SJCRH30 (cell line): ENCODE results near the gene PHOSPHO1. TPM values are rescaled to one million over a fixed set of nuclear protein-coding genes. Genes with fewer than 3 reads are reported as not detected.
"Not testable (repeated sequence)": the region's sequence is repeated elsewhere in the genome, so short reads cannot be mapped to it uniquely, and the experiment has no call there.

Experiments
- DNase-seq, 2 experiments: peaks; one replicate each; pipeline ENCODE4 v3.0.0-alpha.2; 2015 to 2020
- H3K27ac ChIP-seq: fragments of 250-450 bp; sonication (Bioruptor Pico); 2 replicates; pipeline ENCODE4 v1.5.1; 2020; ENCODE audit warnings: mild to moderate bottlenecking, moderate library complexity
- H3K27me3 ChIP-seq: fragments of 250-450 bp; sonication (Bioruptor Pico); 2 replicates; pipeline ENCODE4 v1.5.1; 2020; ENCODE audit warnings: mild to moderate bottlenecking, moderate library complexity
- H3K36me3 ChIP-seq: fragments of 250-450 bp; sonication (Bioruptor Pico); 2 replicates; pipeline ENCODE4 v1.5.1; 2020; ENCODE audit warnings: mild to moderate bottlenecking, moderate library complexity
- H3K4me1 ChIP-seq: fragments of 250-450 bp; sonication (Bioruptor Pico); 2 replicates; pipeline ENCODE4 v1.5.1; 2020; ENCODE audit warnings: mild to moderate bottlenecking, moderate library complexity
- H3K4me3 ChIP-seq: fragments of 250-450 bp; sonication (Bioruptor Pico); 2 replicates; pipeline ENCODE4 v1.5.1; 2020; ENCODE audit warnings: mild to moderate bottlenecking, moderate library complexity
- H3K9me3 ChIP-seq: fragments of 250-450 bp; sonication (Bioruptor Pico); replicated peaks from 2 replicates; pipeline ENCODE4 v1.5.1; 2020; ENCODE audit warnings: mild to moderate bottlenecking, moderate library complexity
- total RNA-seq: library from RNA; depleted of rRNA; stranded (reverse); fragments of >200 nt; shearing (Covaris generic); gene quantifications from 2 replicates; pipeline ENCODE4 v1.2.3, GENCODE V29; 2014

The PHOSPHO1 gene
- total RNA-seq, 1 experiment from 2014 or later, result not detected

GRCh38 chr17:49197346-49197998 lies 33.1 kb downstream of the PHOSPHO1 start:
- Histone ChIP-seq H3K4me1 (no peaks in the 10 kb centered on the region), H3K36me3 (no peaks in the 10 kb centered on the region), H3K4me3 (no peak overlapping the region), H3K27me3 (no peaks in the 10 kb centered on the region; the same call in 1 of the 2 replicates), H3K9me3 (no peaks in the 10 kb centered on the region), H3K27ac (no peak overlapping the region)
- DNase-seq, result no peak

GRCh38 chr17:49196520-49196919 lies 34.1 kb downstream of the PHOSPHO1 start:
- no peak for DNase-seq
- Histone ChIP-seq H3K4me3 (no peak overlapping the region), H3K9me3 (no peaks in the 10 kb centered on the region), H3K27me3 (no peaks in the 10 kb centered on the region), H3K27ac (no peak overlapping the region), H3K4me1 (no peaks in the 10 kb centered on the region), H3K36me3 (no peaks in the 10 kb centered on the region)

- no peaks in the 10 kb centered on the region for H3K36me3 ChIP-seq
- no peaks in the 10 kb centered on the region; the same call in 1 of the 2 replicates for H3K4me1 ChIP-seq
- no peak for DNase-seq
- no peak overlapping the region for H3K4me3 ChIP-seq
- H3K27me3 ChIP-seq, result no peaks in the 10 kb centered on the region
- H3K9me3 ChIP-seq, result no peaks in the 10 kb centered on the region
- H3K27ac ChIP-seq, result no peak overlapping the region
Observed at GRCh38 chr17:49195751-49196150, 34.8 kb downstream of the PHOSPHO1 start.

- Histone ChIP-seq H3K27ac (no peak overlapping the region), H3K4me3 (no peak overlapping the region), H3K36me3 (no peaks in the 10 kb centered on the region), H3K27me3 (no peaks in the 10 kb centered on the region), H3K4me1 (no peaks in the 10 kb centered on the region; the same call in 1 of the 2 replicates), H3K9me3 (no peaks in the 10 kb centered on the region)
- DNase-seq, result no peak
Observed at GRCh38 chr17:49194297-49194607, 36.3 kb downstream of the PHOSPHO1 start.

GRCh38 chr17:49193513-49194296 lies 36.9 kb downstream of the PHOSPHO1 start:
- DNase-seq, result no peak
- H3K27ac ChIP-seq, result no peak overlapping the region
- peak overlapping the region; percentile 82 for H3K4me3 ChIP-seq
- no peaks in the 10 kb centered on the region for H3K9me3 ChIP-seq
- no peaks in the 10 kb centered on the region for H3K27me3 ChIP-seq
- no peaks in the 10 kb centered on the region; the same call in 1 of the 2 replicates for H3K4me1 ChIP-seq
- H3K36me3 ChIP-seq, result no peaks in the 10 kb centered on the region

GRCh38 chr17:49191917-49192741 lies 38.5 kb downstream of the PHOSPHO1 start:
- no peaks in the 10 kb centered on the region for H3K36me3 ChIP-seq
- H3K9me3 ChIP-seq, result no peaks in the 10 kb centered on the region
- no peaks in the 10 kb centered on the region for H3K27me3 ChIP-seq
- peak overlapping the region; percentile 82 for H3K4me3 ChIP-seq
- DNase-seq, result peak; percentile 90 to 97
- no peaks in the 10 kb centered on the region; the same call in 1 of the 2 replicates for H3K4me1 ChIP-seq
- peak overlapping the region; percentile 95 for H3K27ac ChIP-seq

- Histone ChIP-seq H3K27ac (peak overlapping the region; percentile 95), H3K4me3 (peak overlapping the region; percentile 82), H3K4me1 (no peaks in the 10 kb centered on the region; the same call in 1 of the 2 replicates), H3K36me3 (no peaks in the 10 kb centered on the region), H3K27me3 (no peaks in the 10 kb centered on the region), H3K9me3 (no peaks in the 10 kb centered on the region)
- DNase-seq, result no peak
Observed at GRCh38 chr17:49191409-49191916, 39.1 kb downstream of the PHOSPHO1 start.

GRCh38 chr17:49190932-49191331 lies 39.7 kb downstream of the PHOSPHO1 start:
- H3K27me3 ChIP-seq, result no peaks in the 10 kb centered on the region
- no peak for DNase-seq
- no peak overlapping the region for H3K27ac ChIP-seq
- no peaks in the 10 kb centered on the region for H3K9me3 ChIP-seq
- H3K36me3 ChIP-seq, result no peaks in the 10 kb centered on the region
- no peak overlapping the region for H3K4me3 ChIP-seq
- no peaks in the 10 kb centered on the region; the same call in 1 of the 2 replicates for H3K4me1 ChIP-seq

- Histone ChIP-seq H3K27me3 (no peaks in the 10 kb centered on the region), H3K4me1 (no peaks in the 10 kb centered on the region; the same call in 1 of the 2 replicates), H3K27ac (no peak overlapping the region), H3K9me3 (peaks cover 5% of the 10 kb centered on the region; the same call in 1 of the 2 replicates), H3K4me3 (no peak overlapping the region), H3K36me3 (no peaks in the 10 kb centered on the region)
- DNase-seq, result no peak
Observed at GRCh38 chr17:49187301-49187700, 43.3 kb downstream of the PHOSPHO1 start.

- not testable (repeated sequence) for DNase-seq, H3K4me3 ChIP-seq
Observed at GRCh38 chr17:49185381-49185780, 45.2 kb downstream of the PHOSPHO1 start.

GRCh38 chr17:49184522-49184921 lies 46.1 kb downstream of the PHOSPHO1 start:
- H3K4me3 ChIP-seq, H3K27me3 ChIP-seq, H3K27ac ChIP-seq, H3K36me3 ChIP-seq, DNase-seq, H3K4me1 ChIP-seq, H3K9me3 ChIP-seq: not testable (repeated sequence)

More at GRCh38 chr17:49185381-49185780, 45.2 kb downstream of the PHOSPHO1 start:
- not testable (repeated sequence) for H3K9me3 ChIP-seq, H3K27me3 ChIP-seq, H3K4me1 ChIP-seq, H3K27ac ChIP-seq, H3K36me3 ChIP-seq

- Histone ChIP-seq H3K27me3 (no peaks in the 10 kb centered on the region), H3K36me3 (no peaks in the 10 kb centered on the region), H3K9me3 (peaks cover 5% of the 10 kb centered on the region; the same call in 1 of the 2 replicates), H3K4me1 (no peaks in the 10 kb centered on the region), H3K4me3 (no peak overlapping the region), H3K27ac (no peak overlapping the region)
- DNase-seq, result no peak
Observed at GRCh38 chr17:49183801-49184200, 46.8 kb downstream of the PHOSPHO1 start.

GRCh38 chr17:49183341-49183740 lies 47.2 kb downstream of the PHOSPHO1 start:
- DNase-seq, result no peak
- peaks cover 5% of the 10 kb centered on the region; the same call in 1 of the 2 replicates for H3K9me3 ChIP-seq
- no peaks in the 10 kb centered on the region for H3K4me1 ChIP-seq
- H3K27me3 ChIP-seq, result no peaks in the 10 kb centered on the region
- H3K36me3 ChIP-seq, result no peaks in the 10 kb centered on the region
- no peak overlapping the region for H3K4me3 ChIP-seq
- no peak overlapping the region for H3K27ac ChIP-seq

GRCh38 chr17:49180998-49181635 lies 49.5 kb downstream of the PHOSPHO1 start:
- H3K4me3 ChIP-seq, result no peak overlapping the region
- DNase-seq, result no peak
- peaks cover 5% of the 10 kb centered on the region; the same call in 1 of the 2 replicates for H3K9me3 ChIP-seq
- H3K36me3 ChIP-seq, result no peaks in the 10 kb centered on the region
- no peaks in the 10 kb centered on the region for H3K27me3 ChIP-seq
- H3K4me1 ChIP-seq, result no peaks in the 10 kb centered on the region
- H3K27ac ChIP-seq, result no peak overlapping the region
